RWPE2 (cell line): ENCODE data around the gene ATCAY.

ENCODE experiments used
- ATAC-seq: fragments of 200-7000 bp; cut with Tn5 transposase; 3 replicates; pipeline ENCODE4 v1.9.1; 2021; ENCODE audit warnings: low read depth
- DNase-seq: peaks from one replicate; pipeline ENCODE4 v3.0.0-alpha.2; 2020; ENCODE audit warnings: low spot score
- H3K27ac ChIP-seq: fragments of 450-650 bp; 2 replicates; pipeline ENCODE4 v1.5.1; 2017; ENCODE audit warnings: mild to moderate bottlenecking; ENCODE audit not compliant: poor library complexity, severe bottlenecking
- H3K27me3 ChIP-seq: fragments of 250-450 bp; sonication (Bioruptor Pico); 2 replicates; pipeline ENCODE4 v1.5.1; 2021; ENCODE audit warnings: mild to moderate bottlenecking, moderate library complexity; ENCODE audit not compliant: insufficient read depth, poor library complexity, severe bottlenecking
- H3K36me3 ChIP-seq: fragments of 250-450 bp; sonication (Bioruptor Pico); 2 replicates; pipeline ENCODE4 v1.5.1; 2020; ENCODE audit warnings: low read depth, mild to moderate bottlenecking, moderate library complexity
- H3K4me1 ChIP-seq: fragments of 250-450 bp; sonication (Bioruptor Pico); 2 replicates; pipeline ENCODE4 v1.5.1; 2021; ENCODE audit warnings: mild to moderate bottlenecking, moderate library complexity; ENCODE audit not compliant: insufficient read depth, poor library complexity, severe bottlenecking
- H3K4me3 ChIP-seq: fragments of 250-450 bp; sonication (Bioruptor Pico); 2 replicates; pipeline ENCODE4 v1.5.1; 2021; ENCODE audit warnings: mild to moderate bottlenecking, moderate library complexity; ENCODE audit not compliant: severe bottlenecking
- H3K9me3 ChIP-seq: fragments of 250-450 bp; sonication (Bioruptor Pico); 2 replicates; pipeline ENCODE4 v1.5.1; 2021; ENCODE audit warnings: mild to moderate bottlenecking, moderate library complexity; ENCODE audit not compliant: severe bottlenecking
- TF ChIP-seq, protein P1 (sequence below): fragments of 450-650 bp; IDR thresholded peaks from one replicate; pipeline ENCODE4 v1.5.1; 2017; ENCODE audit warnings: mild to moderate bottlenecking, moderate library complexity; ENCODE audit not compliant: poor library complexity, severe bottlenecking

Gene ATCAY

GRCh38 chr19:3919793-3920192, 39.3 kb downstream of the ATCAY start:
- no peak for DNase-seq
- no peaks in the 10 kb centered on the region for H3K9me3 ChIP-seq
- no peak overlapping the region for H3K4me3 ChIP-seq
- no peaks in the 10 kb centered on the region for H3K36me3 ChIP-seq
- H3K4me1 ChIP-seq = no peaks in the 10 kb centered on the region
- ATAC-seq = no peak
- H3K27ac ChIP-seq = no peak overlapping the region
- TF ChIP-seq, protein P1, sequence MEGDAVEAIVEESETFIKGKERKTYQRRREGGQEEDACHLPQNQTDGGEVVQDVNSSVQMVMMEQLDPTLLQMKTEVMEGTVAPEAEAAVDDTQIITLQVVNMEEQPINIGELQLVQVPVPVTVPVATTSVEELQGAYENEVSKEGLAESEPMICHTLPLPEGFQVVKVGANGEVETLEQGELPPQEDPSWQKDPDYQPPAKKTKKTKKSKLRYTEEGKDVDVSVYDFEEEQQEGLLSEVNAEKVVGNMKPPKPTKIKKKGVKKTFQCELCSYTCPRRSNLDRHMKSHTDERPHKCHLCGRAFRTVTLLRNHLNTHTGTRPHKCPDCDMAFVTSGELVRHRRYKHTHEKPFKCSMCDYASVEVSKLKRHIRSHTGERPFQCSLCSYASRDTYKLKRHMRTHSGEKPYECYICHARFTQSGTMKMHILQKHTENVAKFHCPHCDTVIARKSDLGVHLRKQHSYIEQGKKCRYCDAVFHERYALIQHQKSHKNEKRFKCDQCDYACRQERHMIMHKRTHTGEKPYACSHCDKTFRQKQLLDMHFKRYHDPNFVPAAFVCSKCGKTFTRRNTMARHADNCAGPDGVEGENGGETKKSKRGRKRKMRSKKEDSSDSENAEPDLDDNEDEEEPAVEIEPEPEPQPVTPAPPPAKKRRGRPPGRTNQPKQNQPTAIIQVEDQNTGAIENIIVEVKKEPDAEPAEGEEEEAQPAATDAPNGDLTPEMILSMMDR = no peak
- H3K27me3 ChIP-seq = no peaks in the 10 kb centered on the region

DNA sequence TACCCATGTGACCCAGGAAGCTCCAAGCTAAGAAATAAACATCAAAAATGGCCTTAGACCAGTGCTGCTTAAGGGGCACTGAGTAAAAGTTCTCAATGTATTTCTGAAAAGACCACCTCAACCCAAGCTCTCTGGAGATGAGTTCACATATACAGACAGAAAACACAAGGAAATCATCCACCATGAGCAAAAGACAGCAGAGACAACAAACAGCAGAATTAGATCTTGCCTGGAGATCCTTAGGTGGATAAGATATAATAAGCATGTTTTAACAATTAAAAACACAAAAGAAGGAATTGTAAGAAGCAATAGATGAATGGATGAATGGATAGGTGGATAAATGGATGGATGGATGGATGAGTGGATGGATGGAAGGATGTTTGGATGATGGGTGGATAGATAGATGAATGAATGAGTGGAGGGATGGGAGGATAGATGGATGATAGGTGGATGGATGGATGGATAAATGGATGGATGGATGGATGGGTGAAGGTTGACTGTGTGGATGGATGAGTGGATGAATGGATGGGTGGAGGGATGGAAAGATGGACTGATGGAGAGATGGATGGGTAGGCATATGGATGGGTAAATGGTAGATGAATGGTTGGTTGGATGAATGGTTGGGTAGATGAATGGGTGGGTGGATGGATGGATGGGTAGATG, 42.7 kb downstream of the ATCAY start:
- Histone ChIP-seq H3K27ac (no peak overlapping the region), H3K4me1 (no peaks in the 10 kb centered on the region), H3K27me3 (no peaks in the 10 kb centered on the region), H3K36me3 (no peaks in the 10 kb centered on the region), H3K9me3 (no peaks in the 10 kb centered on the region), H3K4me3 (no peak overlapping the region)
- TF ChIP-seq, protein P1 = no peak
- DNase-seq (no peak), ATAC-seq (no peak)

- Histone ChIP-seq H3K4me3 (no peak overlapping the region), H3K27me3 (no peaks in the 10 kb centered on the region), H3K36me3 (no peaks in the 10 kb centered on the region), H3K9me3 (no peaks in the 10 kb centered on the region), H3K27ac (no peak overlapping the region), H3K4me1 (no peaks in the 10 kb centered on the region)
- TF ChIP-seq, protein P1 = no peak
- ATAC-seq = no peak
- DNase-seq = no peak
Observed at GRCh38 chr19:3923912-3924311, 43.4 kb downstream of the ATCAY start.

- no peaks in the 10 kb centered on the region for H3K4me1 ChIP-seq
- TF ChIP-seq, protein P1 = no peak
- H3K27me3 ChIP-seq = peaks cover 27% of the 10 kb centered on the region
- ATAC-seq (no peak), DNase-seq (no peak)
- H3K36me3 ChIP-seq = no peaks in the 10 kb centered on the region
- H3K9me3 ChIP-seq = no peaks in the 10 kb centered on the region
- H3K27ac ChIP-seq = no peak overlapping the region
- no peak overlapping the region for H3K4me3 ChIP-seq
Observed at GRCh38 chr19:3931041-3931440, 50.6 kb downstream of the ATCAY start.
